ENCODE results near the gene TP63.

Gene TP63

GRCh38 chr3:189808246-189809007, 177.2 kb downstream of the TP63 start:
- Mint-ChIP-seq H3K27me3 (no peaks in the 10 kb centered on the region), H3K4me1 (ENCODE audit: low read depth) (no peaks in the 10 kb centered on the region), H3K9me3 (no peaks in the 10 kb centered on the region), H3K4me3 (no peak overlapping the region), H3K36me3 (ENCODE audit: low read depth) (no peaks in the 10 kb centered on the region), H3K27ac (no peak overlapping the region)

- H3K36me3 Mint-ChIP-seq (ENCODE audit: low read depth): no peaks in the 10 kb centered on the region
These were observed 178.4 kb downstream of the TP63 start for GRCh38 chr3:189809583-189809982.

DNA sequence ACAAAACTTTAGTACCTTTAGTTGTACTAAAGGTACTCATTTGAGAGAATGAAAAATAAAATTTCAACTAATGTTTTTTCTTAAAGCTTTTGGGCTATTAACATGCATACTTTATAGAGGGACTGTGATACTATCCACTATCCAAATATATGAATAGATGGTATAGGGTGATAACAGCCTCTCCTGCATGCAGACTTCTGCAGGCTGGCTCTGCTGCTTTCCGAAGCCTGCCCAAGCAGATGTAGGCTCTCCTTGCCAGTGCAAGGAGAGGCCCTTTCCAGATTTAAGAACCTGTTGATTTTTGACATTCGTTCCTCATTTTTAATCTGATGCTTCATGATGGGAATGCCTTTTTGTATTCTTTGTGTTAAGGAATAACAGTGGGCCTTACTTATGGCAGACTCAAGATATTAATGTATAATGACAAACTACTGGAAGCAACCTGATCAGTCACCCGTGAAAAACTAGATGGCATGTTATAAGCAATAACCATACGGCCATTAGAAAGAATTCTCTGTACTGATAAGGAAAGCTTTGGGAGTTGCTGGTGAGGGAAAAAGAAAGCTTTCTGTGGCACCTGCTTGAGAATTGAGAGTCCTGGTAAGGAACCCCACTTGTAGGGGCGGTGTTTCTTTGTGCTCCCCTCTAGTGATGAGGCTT, 181.7 kb downstream of the TP63 start:
- no peaks in the 10 kb centered on the region for H3K9me3 Mint-ChIP-seq
- no peaks in the 10 kb centered on the region for H3K4me1 Mint-ChIP-seq (ENCODE audit: low read depth)
- no peak overlapping the region for H3K4me3 Mint-ChIP-seq
- H3K27me3 Mint-ChIP-seq: no peaks in the 10 kb centered on the region
- H3K27ac Mint-ChIP-seq: no peak overlapping the region
- no peaks in the 10 kb centered on the region for H3K36me3 Mint-ChIP-seq (ENCODE audit: low read depth)

More at GRCh38 chr3:189809583-189809982, 178.4 kb downstream of the TP63 start:
- no peaks in the 10 kb centered on the region for H3K9me3 Mint-ChIP-seq
- H3K4me3 Mint-ChIP-seq: no peak overlapping the region
- H3K4me1 Mint-ChIP-seq (ENCODE audit: low read depth): no peaks in the 10 kb centered on the region
- H3K27me3 Mint-ChIP-seq: no peaks in the 10 kb centered on the region
- no peak overlapping the region for H3K27ac Mint-ChIP-seq

DNA sequence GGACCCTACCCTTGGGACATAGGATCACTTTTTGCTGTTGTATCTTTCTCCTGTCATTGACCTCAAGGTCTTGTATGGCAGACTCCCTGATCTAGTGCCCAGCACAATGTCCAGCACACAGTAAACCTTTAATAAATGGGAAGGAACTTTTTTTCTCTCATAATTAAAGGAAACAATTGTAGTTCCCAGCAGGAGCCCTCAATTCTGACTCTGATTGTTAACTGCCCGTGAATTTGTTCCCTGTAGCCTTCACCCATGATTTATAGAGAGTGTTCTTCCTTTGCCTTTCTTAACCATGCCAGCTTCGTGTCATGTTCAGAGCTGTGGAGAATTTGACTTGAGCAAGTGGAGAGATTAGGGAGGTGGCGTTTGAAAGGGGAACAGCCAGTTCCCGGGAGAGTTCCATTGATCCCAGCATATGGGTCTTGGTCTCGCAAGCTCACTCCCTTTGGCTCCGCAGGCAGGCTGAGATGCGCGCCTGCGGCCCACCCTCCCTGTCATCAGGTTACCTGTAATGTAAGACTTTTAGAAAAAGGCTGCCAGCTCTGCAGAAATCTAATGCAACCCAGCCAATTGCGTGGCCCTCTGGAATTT, 182.6 kb downstream of the TP63 start:
- Mint-ChIP-seq H3K4me1 (ENCODE audit: low read depth) (no peaks in the 10 kb centered on the region), H3K27ac (no peak overlapping the region)

DNA sequence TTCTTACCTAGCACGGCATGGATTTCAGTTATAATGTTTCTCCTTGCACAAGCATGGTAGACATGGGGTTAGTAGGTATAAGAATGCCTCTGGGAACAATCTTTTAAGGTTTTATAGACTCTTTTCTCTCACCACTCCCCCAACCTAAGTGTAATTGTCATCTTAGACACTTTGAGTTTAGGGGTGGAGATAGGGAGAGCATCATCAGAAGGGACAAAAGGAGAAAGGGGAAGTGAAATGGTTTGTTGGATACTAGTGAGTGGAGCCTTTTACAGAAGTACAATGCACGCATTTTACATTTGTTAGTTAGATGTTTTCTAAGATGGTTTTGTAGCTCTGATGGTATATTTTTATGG, 189.2 kb downstream of the TP63 start:
- Mint-ChIP-seq H3K4me1 (ENCODE audit: low read depth) (no peaks in the 10 kb centered on the region), H3K9me3 (no peaks in the 10 kb centered on the region), H3K36me3 (ENCODE audit: low read depth) (no peaks in the 10 kb centered on the region), H3K27me3 (peaks cover 4% of the 10 kb centered on the region), H3K4me3 (no peak overlapping the region), H3K27ac (no peak overlapping the region)

More for the DNA sequence above, 182.6 kb downstream of the TP63 start:
- no peaks in the 10 kb centered on the region for H3K9me3 Mint-ChIP-seq
- H3K4me3 Mint-ChIP-seq: no peak overlapping the region
- no peaks in the 10 kb centered on the region for H3K27me3 Mint-ChIP-seq
- H3K36me3 Mint-ChIP-seq (ENCODE audit: low read depth): no peaks in the 10 kb centered on the region

DNA sequence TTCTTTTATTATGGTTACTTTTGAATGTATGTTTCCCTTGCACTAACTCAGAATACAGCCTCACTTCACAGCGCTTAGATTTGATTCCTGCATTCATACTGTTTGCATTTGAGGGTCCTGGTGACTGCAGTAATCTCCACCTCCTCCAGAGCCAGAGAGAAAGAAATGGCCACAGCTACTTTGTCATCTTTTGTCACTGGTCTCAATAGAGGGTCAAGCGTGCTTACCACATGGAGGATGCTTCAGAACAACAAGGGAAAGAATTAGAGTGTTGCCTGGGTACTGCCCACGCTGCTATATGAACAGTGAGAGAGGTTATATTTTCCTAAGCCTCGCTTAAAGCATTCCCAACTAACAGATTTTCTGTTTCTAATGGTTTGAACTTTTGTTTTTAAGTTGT, 190.1 kb downstream of the TP63 start:
- Mint-ChIP-seq H3K4me1 (ENCODE audit: low read depth) (no peaks in the 10 kb centered on the region), H3K4me3 (no peak overlapping the region)

GRCh38 chr3:189822726-189823125, 191.5 kb downstream of the TP63 start:
- H3K4me1 Mint-ChIP-seq (ENCODE audit: low read depth): no peaks in the 10 kb centered on the region
- peaks cover 4% of the 10 kb centered on the region for H3K27me3 Mint-ChIP-seq
- H3K4me3 Mint-ChIP-seq: no peak overlapping the region
- H3K36me3 Mint-ChIP-seq (ENCODE audit: low read depth): no peaks in the 10 kb centered on the region
- no peak overlapping the region for H3K27ac Mint-ChIP-seq
- no peaks in the 10 kb centered on the region for H3K9me3 Mint-ChIP-seq

More for the DNA sequence above, 190.1 kb downstream of the TP63 start:
- Mint-ChIP-seq H3K36me3 (ENCODE audit: low read depth) (no peaks in the 10 kb centered on the region), H3K9me3 (no peaks in the 10 kb centered on the region), H3K27me3 (peaks cover 4% of the 10 kb centered on the region), H3K27ac (no peak overlapping the region)

DNA sequence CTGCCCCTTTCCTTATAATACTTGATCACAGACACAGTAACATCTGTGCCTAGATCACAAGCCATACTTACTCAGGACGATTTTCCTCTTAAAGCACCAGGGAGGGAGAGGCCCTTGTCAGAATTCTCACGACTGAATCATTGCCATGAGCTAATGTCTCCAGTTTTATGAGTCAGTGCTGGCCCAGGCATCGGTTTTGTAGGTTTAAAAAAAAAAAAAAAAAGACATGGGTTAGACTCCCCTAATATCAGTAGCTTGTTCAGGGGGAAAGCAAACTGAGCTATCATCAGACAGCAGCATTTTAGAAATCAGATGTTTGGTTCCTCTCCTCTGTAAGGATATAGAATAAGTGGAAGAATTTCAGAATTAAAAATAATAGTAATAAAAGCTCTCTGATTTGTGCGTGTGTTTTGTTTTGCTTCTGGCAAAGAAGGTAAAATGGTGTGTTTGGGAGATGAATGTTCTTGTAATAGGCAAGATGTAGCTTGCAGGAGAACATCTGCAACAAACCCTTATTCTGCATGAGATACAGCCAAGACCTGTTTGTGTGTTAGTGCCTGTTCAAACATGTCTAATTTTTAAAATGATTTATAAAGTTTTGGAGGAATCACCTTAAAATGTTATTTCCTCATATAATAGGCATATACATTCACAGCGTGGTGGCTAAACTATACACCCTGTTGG, 193.6 kb downstream of the TP63 start:
- H3K27me3 Mint-ChIP-seq: peaks cover 4% of the 10 kb centered on the region
- H3K9me3 Mint-ChIP-seq: no peaks in the 10 kb centered on the region
- no peaks in the 10 kb centered on the region for H3K4me1 Mint-ChIP-seq (ENCODE audit: low read depth)
- H3K27ac Mint-ChIP-seq: no peak overlapping the region
- no peak overlapping the region for H3K4me3 Mint-ChIP-seq
- H3K36me3 Mint-ChIP-seq (ENCODE audit: low read depth): no peaks in the 10 kb centered on the region

GRCh38 chr3:189826566-189826965, 195.4 kb downstream of the TP63 start:
- no peaks in the 10 kb centered on the region for H3K36me3 Mint-ChIP-seq (ENCODE audit: low read depth)
- H3K27ac Mint-ChIP-seq: no peak overlapping the region
- no peaks in the 10 kb centered on the region for H3K4me1 Mint-ChIP-seq (ENCODE audit: low read depth)
- peaks cover 4% of the 10 kb centered on the region for H3K27me3 Mint-ChIP-seq
- H3K9me3 Mint-ChIP-seq: no peaks in the 10 kb centered on the region
- H3K4me3 Mint-ChIP-seq: no peak overlapping the region

DNA sequence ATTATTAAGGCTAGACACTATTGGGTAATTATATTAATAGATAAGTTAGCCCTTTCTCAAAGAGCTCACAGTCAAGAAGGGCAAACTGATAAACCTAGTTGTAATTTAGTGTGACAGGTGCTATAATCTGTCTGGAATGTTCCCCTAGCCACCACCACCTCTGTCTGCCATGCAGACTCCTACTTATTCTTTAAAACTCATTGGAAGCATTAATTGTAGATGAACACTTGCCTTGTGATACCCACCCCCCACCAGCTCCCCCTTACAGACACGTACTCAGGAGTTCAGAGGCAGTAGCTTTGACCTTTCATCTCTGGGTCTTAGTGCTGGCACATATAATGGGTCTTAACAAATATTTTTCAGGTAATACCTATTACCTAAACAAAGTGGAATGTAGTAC, 195.9 kb downstream of the TP63 start:
- Mint-ChIP-seq H3K27me3 (peaks cover 4% of the 10 kb centered on the region), H3K36me3 (ENCODE audit: low read depth) (no peaks in the 10 kb centered on the region), H3K4me1 (ENCODE audit: low read depth) (no peaks in the 10 kb centered on the region), H3K4me3 (no peak overlapping the region), H3K27ac (no peak overlapping the region), H3K9me3 (no peaks in the 10 kb centered on the region)

DNA sequence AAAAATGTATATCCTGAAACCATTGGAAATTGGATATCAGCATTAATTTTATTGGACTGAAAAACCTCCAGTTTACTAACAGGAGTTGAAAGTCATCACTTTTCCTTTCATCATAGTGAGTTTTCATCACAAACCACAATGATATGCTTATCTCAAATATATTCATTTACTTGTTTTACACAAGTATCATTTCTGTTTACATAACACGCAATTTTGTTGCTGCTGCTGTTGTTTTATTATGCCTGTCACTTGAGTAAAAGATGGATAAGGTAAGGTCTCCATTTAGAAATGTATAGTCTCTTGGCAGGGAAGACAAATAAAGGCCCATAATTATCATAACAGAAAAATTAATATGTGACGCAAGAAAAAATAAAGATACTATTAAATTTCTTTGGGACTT, 199.2 kb downstream of the TP63 start:
- Mint-ChIP-seq H3K27ac (no peak overlapping the region), H3K9me3 (no peaks in the 10 kb centered on the region), H3K4me3 (no peak overlapping the region)

DNA sequence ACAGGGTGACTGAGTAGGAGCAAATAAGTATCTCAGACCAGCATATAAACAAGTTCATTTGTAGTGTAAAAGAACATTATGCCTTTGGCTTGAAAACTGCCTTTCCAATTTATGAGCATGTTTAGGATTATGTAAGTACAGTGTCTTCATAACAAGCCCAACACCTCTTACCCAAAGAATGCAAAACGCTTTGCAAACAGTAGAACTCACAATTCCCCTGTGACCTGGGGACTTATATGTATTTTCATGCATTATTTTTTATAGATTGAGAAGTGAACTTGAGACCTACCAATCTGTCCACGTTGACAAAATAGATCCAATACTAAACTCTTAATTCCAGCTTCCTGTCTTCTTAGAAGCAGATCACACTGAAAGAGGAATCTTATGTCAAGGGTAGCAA, 202.1 kb downstream of the TP63 start:
- Mint-ChIP-seq H3K4me3 (no peak overlapping the region), H3K27me3 (peaks cover 4% of the 10 kb centered on the region), H3K4me1 (ENCODE audit: low read depth) (no peaks in the 10 kb centered on the region), H3K9me3 (no peaks in the 10 kb centered on the region), H3K27ac (no peak overlapping the region), H3K36me3 (ENCODE audit: low read depth) (no peaks in the 10 kb centered on the region)

More for the DNA sequence above, 199.2 kb downstream of the TP63 start:
- Mint-ChIP-seq H3K27me3 (no peaks in the 10 kb centered on the region), H3K36me3 (ENCODE audit: low read depth) (no peaks in the 10 kb centered on the region), H3K4me1 (ENCODE audit: low read depth) (no peaks in the 10 kb centered on the region)

- H3K4me3 Mint-ChIP-seq: no peak overlapping the region
- no peaks in the 10 kb centered on the region for H3K9me3 Mint-ChIP-seq
- peaks cover 5% of the 10 kb centered on the region for H3K27me3 Mint-ChIP-seq
- no peak overlapping the region for H3K27ac Mint-ChIP-seq
- H3K4me1 Mint-ChIP-seq (ENCODE audit: low read depth): no peaks in the 10 kb centered on the region
- H3K36me3 Mint-ChIP-seq (ENCODE audit: low read depth): no peaks in the 10 kb centered on the region
These were observed 202.8 kb downstream of the TP63 start for GRCh38 chr3:189833996-189834395.

DNA sequence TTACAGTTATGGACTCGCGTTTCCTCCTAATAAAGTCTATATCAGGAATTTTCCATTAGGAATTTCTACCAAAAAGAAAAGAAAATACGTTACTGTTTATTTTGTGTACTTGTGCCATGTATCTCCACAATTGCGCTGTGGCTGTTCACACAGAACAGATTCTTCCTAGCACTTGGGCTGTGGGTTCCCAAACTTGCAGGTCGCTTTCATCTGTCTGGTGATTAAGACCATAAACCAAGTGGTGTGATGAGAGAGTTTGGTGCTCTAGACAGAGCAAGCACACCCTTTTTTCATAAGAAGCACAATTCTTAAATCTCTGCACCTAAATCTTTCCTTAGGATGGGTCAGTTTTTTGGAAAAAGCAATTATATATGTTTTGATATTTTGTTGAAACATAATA, 203.3 kb downstream of the TP63 start:
- Mint-ChIP-seq H3K27ac (no peak overlapping the region), H3K27me3 (peaks cover 5% of the 10 kb centered on the region), H3K9me3 (no peaks in the 10 kb centered on the region)

DNA sequence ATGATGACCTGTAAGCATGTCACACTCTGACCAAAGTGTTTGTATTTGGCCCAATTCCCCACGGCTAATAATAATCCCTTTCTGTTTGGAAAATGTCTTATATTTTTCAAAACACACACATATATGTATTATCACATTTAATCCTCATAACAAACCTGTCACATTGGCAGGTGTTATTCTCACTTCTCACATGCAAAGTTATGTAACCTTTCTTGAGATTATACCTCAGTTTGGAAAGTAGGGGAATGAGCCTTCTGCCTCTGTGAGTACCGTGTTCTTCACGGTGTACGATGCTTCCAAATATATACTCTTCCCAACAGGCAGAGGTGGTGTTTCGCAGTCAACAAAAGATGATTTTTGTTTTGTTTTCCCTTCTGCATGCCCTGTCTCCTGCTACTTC, 205.6 kb downstream of the TP63 start:
- no peak overlapping the region for H3K4me3 Mint-ChIP-seq
- no peaks in the 10 kb centered on the region for H3K36me3 Mint-ChIP-seq (ENCODE audit: low read depth)
- peaks cover 5% of the 10 kb centered on the region for H3K27me3 Mint-ChIP-seq
- no peak overlapping the region for H3K27ac Mint-ChIP-seq
- H3K4me1 Mint-ChIP-seq (ENCODE audit: low read depth): peaks cover 8% of the 10 kb centered on the region
- H3K9me3 Mint-ChIP-seq: no peaks in the 10 kb centered on the region

More for the DNA sequence above, 203.3 kb downstream of the TP63 start:
- Mint-ChIP-seq H3K36me3 (ENCODE audit: low read depth) (no peaks in the 10 kb centered on the region), H3K4me3 (no peak overlapping the region), H3K4me1 (ENCODE audit: low read depth) (no peaks in the 10 kb centered on the region)

Data from stimulated activated naive CD8-positive, alpha-beta T cell treated with anti-CD3 and anti-CD28 coated beads, Interleukin-15, Interleukin-2, amounts not matched to agents 100 ng/mL and 50 ng/mL, for 24 hours (primary cell).